SKM-1 (cell line): ENCODE measurements around the gene CHRNA5.

Experiments
- DNase-seq: peaks from one replicate; lab custom pipeline; 2025; ENCODE audit not compliant: unreplicated experiment; lab: John Stamatoyannopoulos, UW

Gene CHRNA5

DNA sequence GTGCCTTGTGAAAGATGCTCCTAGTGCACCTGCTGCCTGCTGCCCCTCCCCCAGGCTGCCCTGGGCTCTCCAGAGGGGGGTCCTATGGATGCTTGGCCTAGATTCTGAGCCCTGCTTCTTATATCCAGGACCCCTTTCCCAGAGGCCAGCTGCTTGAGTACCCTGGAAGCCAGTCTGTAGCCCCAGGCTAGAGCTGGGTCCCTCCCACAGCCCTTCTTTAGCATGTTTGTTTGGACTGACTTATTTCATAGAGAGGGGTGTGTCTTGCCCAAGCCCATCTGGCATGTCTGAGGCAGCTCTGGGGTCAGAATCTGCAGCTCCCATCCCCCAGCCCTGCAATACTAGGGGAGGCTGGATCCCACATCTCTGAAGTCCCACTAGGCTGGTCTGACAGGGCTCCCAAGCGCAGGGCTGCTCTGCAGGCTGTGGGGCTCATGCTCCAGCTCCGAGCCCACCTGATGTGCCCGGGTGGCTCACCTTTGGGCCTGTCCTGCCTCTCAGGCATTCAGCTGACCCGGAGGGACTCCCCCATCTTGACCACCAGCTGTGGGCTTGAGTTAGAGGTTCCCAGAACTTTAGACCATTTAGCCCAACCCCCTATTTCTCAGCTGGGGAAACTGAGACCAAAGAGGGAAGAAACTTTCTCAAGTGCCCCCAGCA, 72.6 kb downstream of the CHRNA5 start:
- no peak for DNase-seq

DNA sequence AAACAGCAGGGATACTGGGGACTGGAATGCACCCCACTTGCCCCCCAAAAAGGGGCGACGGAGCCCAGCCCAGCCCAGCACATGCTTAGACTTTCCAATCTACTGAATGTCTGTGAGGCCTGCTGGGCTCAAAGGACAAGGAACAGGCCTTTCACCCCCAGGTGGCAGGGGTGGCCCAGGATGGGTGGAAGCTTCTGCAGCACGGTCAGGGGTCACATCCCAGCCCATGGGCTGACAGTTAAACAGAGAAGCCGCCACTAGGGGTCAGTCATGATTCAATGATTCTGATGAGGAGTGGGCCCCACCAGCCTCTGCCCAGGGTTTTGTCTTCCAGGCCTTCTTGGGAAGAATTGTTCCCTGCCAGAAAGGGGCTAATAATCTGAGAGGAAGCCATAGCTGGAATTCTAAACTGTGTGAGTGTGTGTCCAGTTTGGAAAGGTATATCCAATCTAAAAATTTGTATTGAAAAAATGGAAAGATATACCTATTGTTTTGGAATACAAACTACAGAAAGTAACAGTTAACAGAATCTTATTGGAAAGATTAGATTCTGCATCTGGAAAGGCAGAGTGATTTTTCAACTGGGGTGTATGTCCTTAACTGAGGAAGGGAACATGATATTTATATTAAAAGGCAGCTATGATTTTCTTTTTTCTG, 73.5 kb downstream of the CHRNA5 start:
- DNase-seq, result peak; percentile 45

DNA sequence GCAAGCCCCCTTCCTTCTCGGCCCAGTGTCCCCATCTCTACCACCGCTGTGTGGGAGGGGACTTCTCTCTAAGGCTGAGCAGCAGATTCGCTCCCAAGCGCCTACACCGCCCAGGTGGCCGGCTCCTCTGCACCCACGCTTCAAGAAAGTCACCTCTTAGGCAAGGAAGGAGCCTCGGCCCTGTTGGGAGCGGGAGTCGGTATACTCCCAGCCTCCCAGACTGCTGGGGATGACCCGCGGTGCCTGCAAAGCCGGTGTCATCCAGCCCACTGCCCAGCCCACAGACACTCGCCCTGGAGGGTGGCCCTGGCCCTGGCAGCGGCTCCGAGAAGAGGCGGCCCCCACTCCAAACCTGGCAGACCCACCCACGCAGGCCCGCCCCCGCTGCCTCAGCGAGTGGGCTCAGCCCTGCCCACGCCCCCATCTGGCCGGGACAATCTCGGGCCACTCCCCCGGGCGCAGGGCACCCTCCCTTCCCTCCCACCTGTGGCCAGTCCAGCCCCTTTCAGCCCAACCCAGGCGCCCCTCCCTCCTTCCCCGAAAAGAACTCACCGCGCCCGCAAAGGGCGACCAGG, 75.3 kb downstream of the CHRNA5 start:
- no peak for DNase-seq

DNA sequence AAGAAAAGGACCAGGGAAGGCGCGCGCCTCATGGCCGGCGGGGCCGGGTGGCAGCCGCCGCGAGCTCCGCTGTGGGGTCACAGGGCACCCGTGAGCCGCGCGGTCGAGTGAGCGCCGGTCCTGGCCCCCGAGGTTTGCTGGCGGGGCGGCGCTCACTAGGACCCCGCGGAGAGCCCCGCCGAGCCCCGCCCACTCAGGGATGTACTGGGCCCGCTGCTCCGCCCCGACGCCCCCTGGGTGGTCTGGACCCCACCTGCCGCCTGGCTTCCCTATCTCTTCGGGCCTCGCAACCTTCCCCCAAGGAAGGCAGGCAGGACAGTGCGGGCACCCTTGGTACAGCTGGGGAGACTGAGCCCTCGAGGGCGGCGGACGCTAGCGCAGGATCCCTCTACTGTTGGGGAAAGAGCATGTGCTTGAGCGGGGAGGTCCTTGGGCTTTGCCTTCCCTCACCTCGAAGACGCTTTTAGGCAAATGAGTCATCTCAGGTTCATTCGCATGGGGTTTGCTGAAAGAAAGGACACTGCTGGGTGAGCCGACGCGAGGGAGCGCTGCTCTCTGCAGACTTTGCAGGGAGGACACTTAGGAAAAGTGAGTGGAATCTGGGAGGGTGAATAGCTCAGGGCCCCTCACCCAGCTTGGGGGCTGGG, 75.9 kb downstream of the CHRNA5 start, which contains the start of gene CHRNB4:
CHRNB4 (minus strand) TSS at position 109 of the 647 bp plus-strand sequence; CDS start at position 32, 77 bp downstream.
- DNase-seq, result no peak

DNA sequence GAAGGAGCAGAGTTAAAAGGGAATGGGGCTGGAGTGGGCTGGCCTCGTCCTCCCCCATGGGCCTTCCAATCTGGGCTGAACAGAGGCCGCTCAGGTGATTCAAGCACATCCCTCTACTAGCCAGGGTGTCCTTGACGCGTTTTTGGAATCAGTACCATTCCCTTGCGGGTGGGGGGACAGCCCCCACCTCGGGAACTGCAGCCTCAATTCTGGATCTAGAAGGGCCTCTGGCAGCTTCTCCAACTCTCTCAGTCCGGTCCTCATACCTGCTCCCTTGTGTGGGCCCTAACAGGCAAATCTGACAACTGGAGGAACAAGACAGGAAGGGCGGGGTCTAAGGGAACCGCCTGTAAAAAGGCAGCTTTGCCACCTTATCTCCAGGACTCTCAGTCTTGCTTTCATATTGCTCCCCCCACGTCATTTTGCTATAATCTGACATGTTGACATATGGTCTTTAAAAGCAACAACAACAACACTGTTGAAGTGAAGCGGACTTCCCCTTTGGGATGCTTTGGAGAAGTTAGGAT, 76.5 kb downstream of the CHRNA5 start:
- DNase-seq, result no peak

DNA sequence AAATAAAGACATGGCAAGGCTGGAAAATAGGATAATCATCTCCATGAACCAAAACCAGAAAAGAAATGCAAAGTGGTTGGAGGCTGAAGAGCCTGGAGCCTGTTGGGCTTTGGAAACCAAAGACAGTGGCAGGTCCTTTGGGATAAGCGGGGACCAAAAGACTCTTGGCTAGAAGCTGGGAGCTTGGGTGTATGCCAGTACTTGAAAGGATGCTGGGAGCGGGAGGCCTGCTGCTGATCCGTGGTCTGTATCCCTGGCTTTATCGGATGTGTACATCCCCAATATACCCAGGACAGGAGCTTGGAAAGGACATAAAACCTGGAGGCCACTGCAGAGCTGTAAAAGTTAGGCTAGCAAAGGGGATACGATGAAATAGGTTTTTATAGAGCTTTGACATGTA, 77.0 kb downstream of the CHRNA5 start:
- DNase-seq, result no peak
